Natural killer cell treated with Interleukin-12 subunit alpha and Interleukin-12 subunit beta and Interleukin-15 and Interleukin-18, amount 100 ng/mL, for 72 hours (primary cell): ENCODE data around the gene MIA2. TPM values are rescaled to one million over a fixed set of nuclear protein-coding genes. Genes with fewer than 3 reads are reported as not detected.
A peak's percentile ranks its signal among the peaks of the same experiment; 100 is the strongest.
"Not testable (repeated sequence)": the region's sequence is repeated elsewhere in the genome, so short reads cannot be mapped to it uniquely, and the experiment has no call there.

Source experiments
- ATAC-seq, 2 donors: fragments of 150-1000 bp; cut with Tn5 transposase in 1 of 2; sonication (Bioruptor Pico), chemical (Tn5 transposase) in 1 of 2; 2 replicates each; pipeline ENCODE4 v1.10.0; 2021
- DNase-seq: peaks from one replicate; pipeline ENCODE4 v3.0.0; 2022; ENCODE audit warnings: low spot score
- H3K27ac Mint-ChIP-seq, 2 donors: 1 replicate in 1 of 2; 2 replicates in 1 of 2; pipeline ENCODE4 v1.8.0; 2022; ENCODE audit warnings: mixed read lengths in 2 of 2, mild to moderate bottlenecking in 1 of 2, moderate library complexity in 1 of 2
- H3K27me3 Mint-ChIP-seq, 2 donors: 1 replicate in 1 of 2; 2 replicates in 1 of 2; pipeline ENCODE4 v1.8.0; 2022; ENCODE audit warnings: mixed read lengths in 2 of 2
- H3K36me3 Mint-ChIP-seq: one replicate; pipeline ENCODE4 v1.8.0; 2022; ENCODE audit warnings: mixed read lengths
- H3K4me1 Mint-ChIP-seq, 2 donors: 1 replicate in 1 of 2; 2 replicates in 1 of 2; pipeline ENCODE4 v1.8.0; 2022; ENCODE audit warnings: low read depth in 2 of 2, mixed read lengths in 2 of 2, mild to moderate bottlenecking in 1 of 2
- H3K4me3 Mint-ChIP-seq: one replicate; pipeline ENCODE4 v1.8.0; 2022; ENCODE audit warnings: mixed read lengths
- H3K9me3 Mint-ChIP-seq: 2 replicates; pipeline ENCODE4 v1.8.0; 2022; ENCODE audit warnings: mixed read lengths
- total RNA-seq, 2 donors: library from RNA; stranded (reverse); gene quantifications; one replicate each; pipeline ENCODE4 v1.2.3, GENCODE V29; 2022

MIA2 gene
- total RNA-seq, 2 donors from 2014 or later, result 26.1 to 26.9 TPM

- H3K36me3 Mint-ChIP-seq, DNase-seq, H3K4me3 Mint-ChIP-seq, H3K27me3 Mint-ChIP-seq, ATAC-seq, H3K9me3 Mint-ChIP-seq, H3K27ac Mint-ChIP-seq: not testable (repeated sequence)
- H3K4me1 Mint-ChIP-seq, result peaks cover 9 to 15% of the 10 kb centered on the region in 2 donors
Observed at GRCh38 chr14:39220473-39220872, 13.2 kb upstream of the MIA2 start.

- peak overlapping the region; percentile 99 to 100 for H3K27ac Mint-ChIP-seq
- ATAC-seq (no peak), DNase-seq (no peak)
- H3K36me3 Mint-ChIP-seq, result no peaks in the 10 kb centered on the region
- no peaks in the 10 kb centered on the region for H3K9me3 Mint-ChIP-seq
- peaks cover 36 to 46% of the 10 kb centered on the region in 2 donors for H3K4me1 Mint-ChIP-seq
- peak overlapping the region; percentile 85 for H3K4me3 Mint-ChIP-seq
- H3K27me3 Mint-ChIP-seq, result no peaks in the 10 kb centered on the region
Observed at GRCh38 chr14:39228044-39228443, 5.7 kb upstream of the MIA2 start.

GRCh38 chr14:39228509-39229221 is 5.0 kb upstream of the MIA2 start:
- Mint-ChIP-seq H3K27me3 (no peaks in the 10 kb centered on the region), H3K4me3 (peak overlapping the region; percentile 85), H3K4me1 (peaks cover 38 to 52% of the 10 kb centered on the region in 2 donors), H3K27ac (peak overlapping the region; percentile 99 to 100), H3K9me3 (no peaks in the 10 kb centered on the region), H3K36me3 (no peaks in the 10 kb centered on the region)
- DNase-seq (no peak), ATAC-seq (no peak)

- Mint-ChIP-seq H3K4me1 (peaks cover 41 to 57% of the 10 kb centered on the region in 2 donors), H3K27ac (peak overlapping the region; percentile 99 to 100), H3K27me3 (no peaks in the 10 kb centered on the region), H3K36me3 (no peaks in the 10 kb centered on the region), H3K9me3 (no peaks in the 10 kb centered on the region), H3K4me3 (peak overlapping the region; percentile 85)
- ATAC-seq (peak; percentile 90 to 94), DNase-seq (peak; percentile 79)
Observed at GRCh38 chr14:39229222-39229543, 4.5 kb upstream of the MIA2 start.

GRCh38 chr14:39229601-39230110 is 4.1 kb upstream of the MIA2 start:
- Mint-ChIP-seq H3K4me1 (peaks cover 41 to 58% of the 10 kb centered on the region in 2 donors), H3K27ac (peak overlapping the region; percentile 99 to 100), H3K9me3 (no peaks in the 10 kb centered on the region), H3K4me3 (peak overlapping the region; percentile 36), H3K27me3 (no peaks in the 10 kb centered on the region), H3K36me3 (no peaks in the 10 kb centered on the region)
- no peak for DNase-seq
- peak in 1 of 2 donors; percentile 33 for ATAC-seq

GRCh38 chr14:39230416-39231035 is 3.2 kb upstream of the MIA2 start:
- Mint-ChIP-seq H3K9me3 (no peaks in the 10 kb centered on the region), H3K27ac (peak overlapping the region; percentile 99 to 100), H3K36me3 (no peaks in the 10 kb centered on the region), H3K27me3 (no peaks in the 10 kb centered on the region), H3K4me1 (peaks cover 39 to 54% of the 10 kb centered on the region in 2 donors), H3K4me3 (peak overlapping the region; percentile 74)
- no peak for ATAC-seq
- DNase-seq, result no peak

GRCh38 chr14:39231751-39232553 is 1.8 kb upstream of the MIA2 start:
- ATAC-seq (peak in 1 of 2 donors; percentile 62), DNase-seq (peak; percentile 72)
- H3K4me1 Mint-ChIP-seq, result peaks cover 42 to 54% of the 10 kb centered on the region in 2 donors
- not testable (repeated sequence) for H3K36me3 Mint-ChIP-seq, H3K9me3 Mint-ChIP-seq, H3K27me3 Mint-ChIP-seq
- H3K4me3 Mint-ChIP-seq, result peak overlapping the region; percentile 50
- peak overlapping the region; percentile 61 to 75 for H3K27ac Mint-ChIP-seq

- Mint-ChIP-seq H3K4me3 (peak overlapping the region; percentile 70), H3K9me3 (no peaks in the 10 kb centered on the region)
- peak; percentile 46 to 68 for ATAC-seq
Observed at GRCh38 chr14:39232554-39233415, 930 bp upstream of the MIA2 start.

GRCh38 chr14:39234986-39235385 is 1.3 kb downstream of the MIA2 start:
- H3K36me3 Mint-ChIP-seq, DNase-seq, H3K27me3 Mint-ChIP-seq, H3K4me3 Mint-ChIP-seq, ATAC-seq, H3K9me3 Mint-ChIP-seq, H3K27ac Mint-ChIP-seq: not testable (repeated sequence)
- peaks cover 23 to 31% of the 10 kb centered on the region in 2 donors for H3K4me1 Mint-ChIP-seq

More at GRCh38 chr14:39232554-39233415, 930 bp upstream of the MIA2 start:
- Mint-ChIP-seq H3K27me3 (no peaks in the 10 kb centered on the region), H3K27ac (peak overlapping the region; percentile 91 to 92), H3K36me3 (no peaks in the 10 kb centered on the region), H3K4me1 (peaks cover 42 to 49% of the 10 kb centered on the region in 2 donors)
- peak; percentile 79 for DNase-seq

GRCh38 chr14:39235466-39235865 is 1.8 kb downstream of the MIA2 start:
- H3K4me1 Mint-ChIP-seq, result peaks cover 21 to 26% of the 10 kb centered on the region in 2 donors

GRCh38 chr14:39240769-39241168 is 7.1 kb downstream of the MIA2 start:
- Mint-ChIP-seq H3K4me3 (no peak overlapping the region), H3K27ac (no peak overlapping the region), H3K9me3 (no peaks in the 10 kb centered on the region), H3K27me3 (no peaks in the 10 kb centered on the region), H3K36me3 (no peaks in the 10 kb centered on the region), H3K4me1 (peaks cover 0 to 3% of the 10 kb centered on the region in 2 donors)
- ATAC-seq, result no peak
- DNase-seq, result no peak

More at GRCh38 chr14:39235466-39235865, 1.8 kb downstream of the MIA2 start:
- not testable (repeated sequence) for ATAC-seq, DNase-seq, H3K36me3 Mint-ChIP-seq, H3K4me3 Mint-ChIP-seq, H3K27me3 Mint-ChIP-seq, H3K9me3 Mint-ChIP-seq, H3K27ac Mint-ChIP-seq

GRCh38 chr14:39241637-39242036 is 7.9 kb downstream of the MIA2 start:
- H3K4me1 Mint-ChIP-seq, result no peaks in the 10 kb centered on the region
- no peak overlapping the region for H3K27ac Mint-ChIP-seq
- H3K27me3 Mint-ChIP-seq, result no peaks in the 10 kb centered on the region
- H3K9me3 Mint-ChIP-seq, result no peaks in the 10 kb centered on the region
- ATAC-seq (no peak), DNase-seq (no peak)
- no peaks in the 10 kb centered on the region for H3K36me3 Mint-ChIP-seq
- H3K4me3 Mint-ChIP-seq, result no peak overlapping the region

- Mint-ChIP-seq H3K9me3 (no peaks in the 10 kb centered on the region), H3K36me3 (no peaks in the 10 kb centered on the region), H3K4me3 (no peak overlapping the region), H3K27me3 (peaks cover 3 to 5% of the 10 kb centered on the region in 2 donors), H3K4me1 (no peaks in the 10 kb centered on the region), H3K27ac (no peak overlapping the region)
- ATAC-seq (no peak), DNase-seq (no peak)
Observed at GRCh38 chr14:39243831-39244230, 10.1 kb downstream of the MIA2 start.
